Activated naive CD4-positive, alpha-beta T cell treated with anti-CD3 and anti-CD28 coated beads, Interleukin-2, amount 10 ng/mL, durations not matched to agents 7 days and 5 days (primary cell): Measurements from ENCODE around the gene OCA2.
"Not testable (repeated sequence)": the region's sequence is repeated elsewhere in the genome, so short reads cannot be mapped to it uniquely, and the experiment has no call there.

Experiments
- CTCF ChIA-PET: fragments of 350-600 bp; sonication (Branson Sonifier 250); formaldehyde crosslinking; loops from one replicate; lab custom pipeline; 2021; ENCODE audit warnings: antibody characterized with exemption; lab: Charles Lee
- DNase-seq: peaks from one replicate; pipeline ENCODE4 v3.0.0-alpha.2; 2020
- H3K27ac Mint-ChIP-seq: one replicate; pipeline ENCODE4 v1.8.0; 2021; ENCODE audit warnings: mild to moderate bottlenecking, moderate library complexity, mixed read lengths
- H3K27me3 Mint-ChIP-seq: one replicate; pipeline ENCODE4 v1.8.0; 2021; ENCODE audit warnings: mild to moderate bottlenecking, mixed read lengths
- H3K36me3 Mint-ChIP-seq: one replicate; pipeline ENCODE4 v1.8.0; 2021; ENCODE audit warnings: mixed read lengths
- H3K4me1 Mint-ChIP-seq: one replicate; pipeline ENCODE4 v1.8.0; 2021; ENCODE audit warnings: mixed read lengths
- H3K4me3 Mint-ChIP-seq: one replicate; pipeline ENCODE4 v1.8.0; 2021; ENCODE audit warnings: mild to moderate bottlenecking, moderate library complexity, mixed read lengths
- H3K9me3 Mint-ChIP-seq: one replicate; pipeline ENCODE4 v1.8.0; 2021; ENCODE audit warnings: mixed read lengths

OCA2 gene

DNA sequence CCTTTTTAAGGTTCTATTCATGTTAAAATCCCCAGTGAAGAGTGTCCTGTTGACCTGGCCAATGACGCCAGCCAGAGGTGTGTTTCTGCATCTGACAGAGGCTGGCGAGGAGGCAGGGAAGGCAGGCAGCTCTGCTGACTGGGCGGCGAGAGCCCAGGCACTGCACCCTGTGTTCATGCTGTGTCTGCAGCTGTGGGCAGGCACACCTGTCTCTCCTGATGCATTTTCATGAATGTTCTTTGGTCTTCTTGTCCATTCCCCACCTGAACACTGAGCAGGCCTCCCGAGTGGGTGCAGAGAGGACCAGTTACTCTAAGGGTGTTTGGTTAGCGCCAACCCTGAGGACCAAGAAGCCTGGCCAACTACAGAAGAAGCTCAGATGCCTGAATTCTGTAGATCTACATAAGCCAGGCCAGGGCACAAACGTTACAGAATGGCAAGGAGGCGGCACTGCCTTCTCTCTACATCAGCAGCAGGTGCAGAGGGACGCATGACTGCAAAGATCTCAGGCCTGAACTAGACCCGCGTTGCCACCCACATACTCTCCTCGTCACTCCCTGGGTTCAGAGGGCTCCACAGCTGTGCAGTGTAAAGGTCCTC, 233.7 kb downstream of the OCA2 start:
- no peak overlapping the region for H3K4me3 Mint-ChIP-seq
- peaks cover 19% of the 10 kb centered on the region for H3K9me3 Mint-ChIP-seq
- H3K36me3 Mint-ChIP-seq = no peaks in the 10 kb centered on the region
- no peaks in the 10 kb centered on the region for H3K27me3 Mint-ChIP-seq
- no peak for DNase-seq
- no peak overlapping the region for H3K27ac Mint-ChIP-seq
- CTCF ChIA-PET = no interaction called here
- H3K4me1 Mint-ChIP-seq = no peaks in the 10 kb centered on the region

DNA sequence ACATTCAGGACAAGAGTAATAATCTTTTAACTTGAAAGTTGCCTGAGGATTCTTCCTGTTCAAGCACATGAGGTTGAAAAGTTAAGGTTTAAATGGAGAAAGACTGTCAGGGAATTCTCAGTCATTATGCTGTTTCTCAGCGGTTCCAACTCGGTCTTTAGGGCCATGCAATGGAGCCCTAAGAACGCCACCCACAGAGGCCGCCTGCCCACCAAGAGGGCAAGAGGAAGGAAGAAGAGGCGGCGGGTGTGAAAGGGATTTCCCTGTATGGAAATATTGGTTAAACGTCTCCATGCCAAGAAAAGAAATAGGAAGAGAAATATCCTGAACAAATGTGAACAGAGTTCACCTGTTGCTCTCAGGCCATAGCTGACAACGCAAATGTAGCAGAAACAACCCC, 234.4 kb downstream of the OCA2 start:
- Mint-ChIP-seq H3K36me3 (no peaks in the 10 kb centered on the region), H3K4me1 (no peaks in the 10 kb centered on the region), H3K27me3 (no peaks in the 10 kb centered on the region), H3K27ac (no peak overlapping the region), H3K4me3 (no peak overlapping the region), H3K9me3 (peaks cover 19% of the 10 kb centered on the region)
- no peak for DNase-seq
- CTCF ChIA-PET = no interaction called here

DNA sequence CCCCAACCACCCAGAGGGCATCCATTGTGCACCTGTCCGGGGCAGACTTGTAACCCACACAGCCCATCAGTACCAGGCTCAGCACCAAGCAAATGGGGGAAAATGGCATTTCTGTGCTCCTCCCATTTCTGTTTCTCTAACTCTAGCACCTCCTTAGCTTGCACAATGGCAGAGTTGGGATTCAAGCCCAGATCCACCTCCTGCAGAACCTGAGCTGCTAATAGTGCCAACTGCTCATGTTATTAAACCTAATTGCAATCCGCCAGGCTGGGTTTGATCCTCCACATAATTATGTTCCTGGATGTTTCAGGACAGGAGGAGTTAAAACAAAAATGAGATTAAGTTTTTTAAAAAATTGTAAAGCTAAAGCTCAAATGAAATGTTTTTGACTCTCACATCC, 235.0 kb downstream of the OCA2 start:
- CTCF ChIA-PET = no interaction called here
- peaks cover 19% of the 10 kb centered on the region for H3K9me3 Mint-ChIP-seq
- H3K36me3 Mint-ChIP-seq = no peaks in the 10 kb centered on the region
- no peak for DNase-seq
- no peak overlapping the region for H3K27ac Mint-ChIP-seq
- no peaks in the 10 kb centered on the region for H3K27me3 Mint-ChIP-seq
- H3K4me3 Mint-ChIP-seq = no peak overlapping the region
- no peaks in the 10 kb centered on the region for H3K4me1 Mint-ChIP-seq

DNA sequence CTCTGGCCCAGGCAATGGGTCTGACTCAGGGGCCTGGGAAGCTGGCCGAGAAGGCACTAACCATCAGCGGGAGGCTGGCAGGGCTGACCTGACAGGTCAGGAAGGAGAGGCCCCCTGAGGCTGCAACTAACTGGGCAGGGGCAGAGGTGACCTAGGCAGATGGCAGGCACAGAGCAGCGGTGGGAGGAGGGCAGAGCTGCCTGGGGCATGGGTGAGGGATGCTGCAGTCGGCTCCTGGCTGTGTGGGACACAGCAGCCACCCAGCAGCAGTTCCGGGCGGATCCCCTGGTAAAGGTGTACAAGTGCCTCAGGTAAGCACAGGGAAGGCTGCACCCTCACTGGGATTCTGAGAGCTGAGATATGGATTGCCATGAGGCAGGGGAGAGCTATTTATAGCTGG, 236.1 kb downstream of the OCA2 start:
- DNase-seq = no peak
- Mint-ChIP-seq H3K36me3 (no peaks in the 10 kb centered on the region), H3K9me3 (peaks cover 18% of the 10 kb centered on the region), H3K27ac (no peak overlapping the region), H3K4me3 (no peak overlapping the region), H3K27me3 (no peaks in the 10 kb centered on the region), H3K4me1 (no peaks in the 10 kb centered on the region)
- CTCF ChIA-PET = no interaction called here

GRCh38 chr15:27861171-27861570, 237.9 kb downstream of the OCA2 start:
- CTCF ChIA-PET = no interaction called here
- H3K36me3 Mint-ChIP-seq = no peaks in the 10 kb centered on the region
- no peak for DNase-seq
- peaks cover 21% of the 10 kb centered on the region for H3K9me3 Mint-ChIP-seq
- no peaks in the 10 kb centered on the region for H3K4me1 Mint-ChIP-seq
- peak overlapping the region; percentile 43 for H3K27ac Mint-ChIP-seq
- no peaks in the 10 kb centered on the region for H3K27me3 Mint-ChIP-seq
- H3K4me3 Mint-ChIP-seq = no peak overlapping the region

DNA sequence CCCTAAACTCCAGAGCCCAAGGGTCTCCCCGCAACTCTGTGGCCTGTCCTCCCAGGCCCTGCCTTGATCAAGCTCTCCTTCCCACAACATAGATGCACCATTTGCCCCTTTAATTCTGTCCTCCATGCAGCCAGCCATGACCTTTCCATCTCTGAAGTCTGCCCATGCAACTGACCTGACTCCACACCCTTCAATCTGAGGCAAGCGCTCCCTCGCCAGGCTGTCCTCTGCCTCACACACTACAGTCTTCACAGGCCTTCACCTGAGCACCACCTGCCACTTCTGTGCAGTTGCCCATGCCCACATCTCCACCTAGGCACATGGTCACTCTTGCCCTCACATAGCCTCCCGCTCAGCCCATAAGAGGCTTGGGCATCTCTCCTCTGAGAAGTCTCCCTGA, 244.0 kb downstream of the OCA2 start:
- CTCF ChIA-PET = no interaction called here
- Mint-ChIP-seq H3K9me3 (peaks cover 16% of the 10 kb centered on the region), H3K4me1 (no peaks in the 10 kb centered on the region), H3K27me3 (no peaks in the 10 kb centered on the region), H3K36me3 (no peaks in the 10 kb centered on the region), H3K4me3 (no peak overlapping the region), H3K27ac (no peak overlapping the region)
- no peak for DNase-seq

- Mint-ChIP-seq H3K4me1 (no peaks in the 10 kb centered on the region), H3K4me3 (no peak overlapping the region), H3K27me3 (no peaks in the 10 kb centered on the region), H3K27ac (no peak overlapping the region), H3K9me3 (peaks cover 19% of the 10 kb centered on the region), H3K36me3 (no peaks in the 10 kb centered on the region)
- DNase-seq = no peak
- CTCF ChIA-PET = no interaction called here
These were observed 244.5 kb downstream of the OCA2 start for GRCh38 chr15:27854601-27855000.

DNA sequence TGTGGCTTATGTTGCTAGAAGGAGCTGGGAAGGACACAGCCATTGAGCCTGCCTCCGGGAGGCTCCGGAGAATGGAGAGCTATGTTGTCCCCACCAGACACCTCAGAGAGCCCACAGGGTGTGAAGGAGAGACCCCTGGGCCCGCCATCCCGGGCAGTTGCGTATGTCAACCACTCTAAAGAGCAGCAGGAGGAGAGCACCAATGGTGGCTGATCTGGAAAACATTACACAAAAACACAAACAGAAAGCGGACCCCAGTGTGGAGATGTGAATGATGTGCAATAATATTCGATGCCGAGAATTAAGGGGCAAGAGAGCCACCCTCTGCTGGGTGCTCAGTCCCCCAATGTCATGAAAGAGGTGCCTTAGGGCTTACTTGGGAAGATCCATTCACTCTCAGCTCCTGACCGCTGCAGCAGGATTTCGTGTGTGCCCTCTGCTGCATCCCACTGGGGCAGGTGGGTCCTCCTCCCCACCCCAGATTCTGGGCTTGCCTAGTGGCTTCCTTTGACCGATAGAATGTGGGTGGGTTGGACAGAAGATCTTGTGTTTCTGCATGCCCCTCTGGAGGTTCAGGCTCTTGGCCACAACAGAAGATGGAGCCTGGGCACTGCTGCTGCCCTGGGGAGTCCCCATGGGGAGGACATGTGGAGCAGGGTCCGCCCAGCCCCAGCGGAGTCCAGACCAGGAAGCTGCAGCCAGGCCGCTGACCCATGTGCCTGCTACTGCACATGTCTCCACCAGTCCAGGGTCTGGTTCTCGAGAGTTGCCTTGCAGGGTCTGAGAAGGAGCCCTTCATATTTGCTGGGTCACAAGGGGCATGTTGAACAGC, 245.3 kb downstream of the OCA2 start:
- Mint-ChIP-seq H3K27ac (no peak overlapping the region), H3K27me3 (no peaks in the 10 kb centered on the region)

DNA sequence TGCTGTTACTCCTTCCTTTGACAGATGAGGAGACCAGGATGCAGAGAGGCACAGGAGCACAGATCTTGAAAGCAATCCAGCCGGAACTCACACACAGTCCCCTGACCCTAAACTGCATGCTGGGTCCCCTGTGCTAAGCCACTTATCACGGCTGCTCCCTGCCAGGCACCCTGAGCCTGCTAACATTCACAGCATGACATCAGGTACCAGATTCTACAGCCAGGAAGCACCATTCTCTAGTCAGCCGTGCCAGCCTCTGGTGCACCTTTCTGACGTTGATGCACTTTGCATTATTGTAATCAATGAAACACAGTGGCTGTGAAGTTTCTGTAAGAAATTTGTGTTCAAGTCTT, 247.3 kb downstream of the OCA2 start:
- peaks cover 21% of the 10 kb centered on the region for H3K9me3 Mint-ChIP-seq
- no peaks in the 10 kb centered on the region for H3K4me1 Mint-ChIP-seq
- no peaks in the 10 kb centered on the region for H3K36me3 Mint-ChIP-seq
- CTCF ChIA-PET = no interaction called here
- no peak for DNase-seq
- no peaks in the 10 kb centered on the region for H3K27me3 Mint-ChIP-seq
- no peak overlapping the region for H3K4me3 Mint-ChIP-seq
- H3K27ac Mint-ChIP-seq = no peak overlapping the region

More for the DNA sequence above, 245.3 kb downstream of the OCA2 start:
- H3K4me1 Mint-ChIP-seq = no peaks in the 10 kb centered on the region
- peaks cover 22% of the 10 kb centered on the region for H3K9me3 Mint-ChIP-seq
- DNase-seq = no peak
- CTCF ChIA-PET = no interaction called here
- no peaks in the 10 kb centered on the region for H3K36me3 Mint-ChIP-seq
- H3K4me3 Mint-ChIP-seq = no peak overlapping the region

GRCh38 chr15:27850981-27851857, 247.9 kb downstream of the OCA2 start:
- CTCF ChIA-PET = no interaction called here
- DNase-seq = no peak
- H3K27me3 Mint-ChIP-seq = no peaks in the 10 kb centered on the region
- peaks cover 19% of the 10 kb centered on the region for H3K9me3 Mint-ChIP-seq
- H3K27ac Mint-ChIP-seq = no peak overlapping the region
- no peaks in the 10 kb centered on the region for H3K36me3 Mint-ChIP-seq
- H3K4me3 Mint-ChIP-seq = no peak overlapping the region
- no peaks in the 10 kb centered on the region for H3K4me1 Mint-ChIP-seq

GRCh38 chr15:27850050-27850449, 249.1 kb downstream of the OCA2 start:
- H3K27me3 Mint-ChIP-seq = no peaks in the 10 kb centered on the region
- H3K9me3 Mint-ChIP-seq = peaks cover 14% of the 10 kb centered on the region
- no peak for DNase-seq
- no peak overlapping the region for H3K4me3 Mint-ChIP-seq
- CTCF ChIA-PET = no interaction called here
- H3K36me3 Mint-ChIP-seq = no peaks in the 10 kb centered on the region
- no peak overlapping the region for H3K27ac Mint-ChIP-seq
- H3K4me1 Mint-ChIP-seq = no peaks in the 10 kb centered on the region

DNA sequence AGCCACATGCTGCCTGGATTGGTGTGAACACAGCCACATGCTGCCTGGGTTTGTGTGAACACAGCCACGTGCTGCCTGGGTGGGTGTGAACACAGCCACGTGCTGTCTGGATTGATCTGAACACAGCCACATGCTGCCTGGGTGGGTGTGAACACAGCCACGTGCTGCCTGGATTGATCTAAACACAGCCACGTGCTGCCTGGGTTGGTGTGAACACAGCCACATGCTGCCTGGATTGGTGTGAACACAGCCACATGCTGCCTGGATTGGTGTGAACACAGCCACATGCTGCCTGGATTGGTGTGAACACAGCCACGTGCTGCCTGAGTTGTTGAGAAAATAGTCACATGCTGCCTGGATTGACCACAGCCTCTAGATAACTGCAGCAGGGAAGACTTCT, 250.2 kb downstream of the OCA2 start:
- H3K36me3 Mint-ChIP-seq, H3K27ac Mint-ChIP-seq, H3K4me3 Mint-ChIP-seq, DNase-seq, CTCF ChIA-PET, H3K4me1 Mint-ChIP-seq, H3K27me3 Mint-ChIP-seq: not testable (repeated sequence)
- peaks cover 14% of the 10 kb centered on the region for H3K9me3 Mint-ChIP-seq

DNA sequence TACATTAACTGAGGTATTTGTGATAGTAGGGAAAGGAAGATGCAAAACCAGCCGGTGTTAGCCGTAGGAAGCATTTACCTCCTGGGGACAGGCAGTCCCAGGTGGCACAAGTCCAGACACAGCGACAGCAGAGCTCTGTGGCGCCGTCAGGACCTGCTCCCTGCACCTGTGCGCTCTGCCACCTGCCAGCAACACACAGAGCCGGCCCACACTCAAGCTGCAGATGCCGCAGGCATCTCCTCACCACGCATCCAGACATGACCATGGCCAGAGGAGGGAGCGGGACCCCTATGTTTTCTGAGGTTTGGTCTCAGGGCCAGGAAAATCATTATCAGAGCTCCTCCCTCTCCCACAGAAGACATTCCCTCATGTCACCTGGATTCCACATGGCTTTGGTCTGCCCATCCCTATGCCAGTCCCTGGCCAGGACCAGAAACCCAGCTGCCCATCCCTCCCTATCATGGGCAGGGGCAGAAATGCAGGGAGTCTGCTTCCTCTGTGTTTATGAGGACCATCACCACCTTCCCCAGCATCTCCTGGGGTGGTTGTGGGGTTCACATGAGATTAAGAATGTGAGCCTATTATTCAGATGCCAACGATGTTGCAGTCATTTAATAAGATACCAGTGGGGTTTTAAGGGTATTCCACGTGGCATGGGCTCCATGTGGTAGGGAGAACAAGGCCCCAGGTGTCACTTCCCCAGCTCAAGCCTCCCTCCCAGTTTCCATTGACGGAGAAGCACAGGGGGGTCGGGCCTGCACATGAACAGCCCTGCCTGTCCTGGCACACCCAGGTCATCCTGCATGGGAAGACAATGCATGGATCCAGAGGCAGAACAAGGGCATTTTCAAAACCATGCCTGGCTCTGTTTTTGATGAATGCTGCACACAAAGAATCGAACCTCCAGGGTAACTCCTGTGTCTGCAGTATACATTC, 251.1 kb downstream of the OCA2 start:
- Mint-ChIP-seq H3K27me3 (no peaks in the 10 kb centered on the region), H3K27ac (no peak overlapping the region), H3K9me3 (peaks cover 14% of the 10 kb centered on the region), H3K4me1 (no peaks in the 10 kb centered on the region), H3K36me3 (no peaks in the 10 kb centered on the region), H3K4me3 (no peak overlapping the region)
- no peak for DNase-seq
- CTCF ChIA-PET = no interaction called here
